Measurements from ENCODE around the gene KRT5. TPM values are rescaled to one million over a fixed set of nuclear protein-coding genes. Genes with fewer than 3 reads are reported as not detected.

KRT5 gene
- total and polyA plus RNA-seq, 10 of the 15 experiments (the other 5 are each of a cell fraction or from before 2014, with no cell fraction given), result 1.6 TPM; not detected in 9

GRCh38 chr12:52514471-52515318, 5.5 kb downstream of the KRT5 start:
- FAIRE-seq (no peak), DNase-seq (ENCODE audit: low read depth, low spot score) (no peak), ATAC-seq (no peak)
- intact Hi-C loops (cut with micrococcal nuclease; ENCODE audit: unreplicated experiment), result no loop called here
- ChIA-PET CTCF (interaction anchor here (1.3 kb wide), 1 partner anchor 15 kb away, joined by 3 read pairs; no protein-coding TSS in a partner anchor), POLR2A (no interaction called here), RAD21 (ENCODE audit: unreplicated experiment) (no interaction called here), SMC1A (ENCODE audit: uncharacterized antibody, unreplicated experiment) (no interaction called here)
- Histone ChIP-seq H2AFZ (ENCODE audit: control insufficient read depth, low read depth, low read length) (no peak overlapping the region), H3K79me2 (ENCODE audit: control insufficient read depth, insufficient read depth, low read length) (no peaks in the 10 kb centered on the region), H3K27ac (ENCODE audit: control insufficient read depth, insufficient read depth) (no peak overlapping the region), H3K9me3 (replicated peaks; ENCODE audit: control insufficient read depth, insufficient read depth, low read length) (no peaks in the 10 kb centered on the region; the same call in 1 of the 3 replicates), H4K20me1 (ENCODE audit: control insufficient read depth, insufficient read depth) (no peaks in the 10 kb centered on the region), H3K4me3 (no peak overlapping the region), H3K27me3 (replicated peaks in 1 of 2; ENCODE audit: control insufficient read depth in 2 of 2, insufficient read depth in 2 of 2, low read length in 1 of 2) (no peaks in the 10 kb centered on the region), H3K4me2 (ENCODE audit: control insufficient read depth, insufficient read depth) (no peak overlapping the region), H3K9ac (ENCODE audit: control insufficient read depth, insufficient read depth, low read length) (no peak overlapping the region), H3K36me3 (ENCODE audit: control insufficient read depth in 2 of 2, insufficient read depth in 2 of 2, low read length in 1 of 2) (no peaks in the 10 kb centered on the region), H3K4me1 (ENCODE audit: control insufficient read depth, insufficient read depth, low read length) (no peaks in the 10 kb centered on the region)
- WGBS (ENCODE audit: insufficient coverage, insufficient replicate concordance, low lambda C conversion rate, missing lambda C conversion rate), result 69% methylated on average over 13 of the region's 14 CpGs
- no TSS peak for BruUV-seq (replicated peaks)
- no peak for TF ChIP-seq ATF7 (IDR thresholded peaks at IDR 0.05; ENCODE audit: low read depth)
- no peak for TF ChIP-seq CEBPZ (IDR thresholded peaks at IDR 0.05; ENCODE audit: low read depth, low read length)
- TF ChIP-seq ETV6 (conservative IDR thresholded peaks at IDR 0.05 in 1 of 2, IDR thresholded peaks at IDR 0.05 in 1 of 2; ENCODE audit: borderline replicate concordance in 1 of 2, low read depth in 1 of 2), result no peak
- TF ChIP-seq ZNF207 (IDR thresholded peaks at IDR 0.05; ENCODE audit: borderline replicate concordance), result no peak
- no peak for TF ChIP-seq TCF12 (IDR thresholded peaks at IDR 0.05; ENCODE audit: low read depth, low read length)
- in situ Hi-C loops (cut with MboI), result no loop called here

All from GM12878 (cell line).